Activated gamma-delta T cell treated with anti-CD3 and anti-CD28 coated beads, Interleukin-2, amount 50 U/mL, for 16 hours (primary cell): ENCODE measurements around the gene COA1.
"Not testable (repeated sequence)": the region's sequence is repeated elsewhere in the genome, so short reads cannot be mapped to it uniquely, and the experiment has no call there.

Source experiments
- DNase-seq: peaks from one replicate; pipeline ENCODE4 v3.0.0-alpha.2; 2020; ENCODE audit warnings: low read depth

The COA1 gene, protein sequence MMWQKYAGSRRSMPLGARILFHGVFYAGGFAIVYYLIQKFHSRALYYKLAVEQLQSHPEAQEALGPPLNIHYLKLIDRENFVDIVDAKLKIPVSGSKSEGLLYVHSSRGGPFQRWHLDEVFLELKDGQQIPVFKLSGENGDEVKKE

DNA sequence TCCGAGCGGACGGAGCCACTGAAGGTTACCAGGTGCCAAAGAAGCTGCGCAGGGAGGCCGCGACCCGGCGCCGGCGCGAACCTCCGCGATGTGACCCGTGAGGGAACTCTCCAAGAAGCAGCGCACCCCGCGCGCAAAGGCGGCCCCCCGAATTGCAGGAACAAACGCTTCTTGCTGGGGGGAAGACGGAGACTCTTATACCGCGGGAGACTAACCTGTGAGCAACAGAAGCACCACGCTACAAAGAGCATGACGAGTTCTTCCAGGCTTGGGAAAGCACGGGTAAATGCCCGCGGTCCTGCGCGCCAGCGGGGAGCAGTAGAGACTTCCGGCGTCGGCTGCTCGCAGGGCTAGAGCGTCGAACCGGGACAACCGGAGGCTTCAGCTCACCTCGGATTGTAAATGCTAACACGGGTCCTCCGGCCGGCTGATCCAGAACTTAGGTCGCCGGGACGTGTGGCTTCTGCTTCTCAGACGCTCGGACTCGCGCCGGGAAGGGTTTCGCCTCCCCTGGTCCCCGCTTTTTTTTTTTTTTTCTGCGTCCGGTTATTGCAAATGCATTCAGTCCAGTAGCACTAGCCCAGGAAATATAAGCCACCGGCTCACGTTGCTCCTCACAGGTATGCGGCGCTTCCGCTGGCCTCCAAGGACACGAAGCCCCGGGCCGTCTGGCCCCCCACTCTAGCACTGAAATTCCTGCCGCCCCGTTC lies at the start of gene COA1:
Gene COA1 (minus strand): TSS at position 310 of the 710 bp plus-strand sequence. CDS start 80,909 bp downstream, outside the sequence.
- peak; percentile 72 for DNase-seq

DNA sequence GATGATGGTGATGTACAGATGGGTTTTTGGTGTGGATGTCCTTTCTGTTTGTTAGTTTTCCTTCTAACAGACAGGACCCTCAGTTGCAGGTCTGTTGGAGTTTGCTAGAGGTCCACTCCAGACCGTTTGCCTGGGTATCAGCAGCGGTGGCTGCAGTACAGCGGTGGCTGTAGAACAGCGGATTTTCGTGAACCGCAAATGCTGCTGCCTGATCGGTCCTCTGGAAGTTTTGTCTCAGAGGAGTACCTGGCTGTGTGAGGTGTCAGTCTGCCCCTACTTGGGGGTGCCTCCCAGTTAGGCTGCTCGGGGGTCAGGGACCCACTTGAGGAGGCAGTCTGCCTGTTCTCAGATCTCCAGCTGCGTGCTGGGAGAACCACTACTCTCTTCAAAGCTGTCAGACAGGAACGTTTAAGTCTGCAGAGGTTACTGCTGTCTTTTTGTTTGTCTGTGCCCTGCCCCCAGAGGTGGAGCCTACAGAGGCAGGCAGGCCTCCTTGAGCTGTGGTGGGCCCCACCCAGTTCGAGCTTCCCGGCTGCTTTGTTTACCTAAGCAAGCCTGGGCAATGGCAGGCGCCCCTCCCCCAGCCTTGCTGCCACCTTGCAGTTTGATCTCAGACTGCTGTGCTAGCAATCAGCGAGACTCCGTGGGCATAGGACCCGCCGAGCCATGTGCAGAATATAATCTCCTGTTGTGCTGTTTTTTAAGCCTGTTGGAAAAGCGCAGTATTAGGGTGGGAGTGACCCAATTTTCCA lies 49.1 kb upstream of the COA1 start:
- DNase-seq, result not testable (repeated sequence)

DNA sequence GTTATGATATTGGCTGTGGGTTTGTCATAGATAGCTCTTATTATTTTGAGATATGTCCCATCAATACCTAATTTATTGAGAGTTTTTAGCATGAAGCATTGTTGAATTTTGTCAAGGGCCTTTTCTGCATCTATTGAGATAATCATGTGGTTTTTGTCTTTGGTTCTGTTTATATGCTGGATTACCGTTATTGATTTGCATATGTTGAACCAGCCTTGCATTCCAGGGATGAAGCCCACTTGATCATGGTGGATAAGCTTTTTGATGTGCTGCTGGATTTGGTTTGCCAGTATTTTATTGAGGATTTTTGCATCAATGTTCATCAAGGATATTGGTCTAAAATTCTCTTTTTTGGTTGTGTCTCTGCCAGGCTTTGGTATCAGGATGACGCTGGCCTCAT lies 45.9 kb upstream of the COA1 start:
- DNase-seq, result not testable (repeated sequence)

DNA sequence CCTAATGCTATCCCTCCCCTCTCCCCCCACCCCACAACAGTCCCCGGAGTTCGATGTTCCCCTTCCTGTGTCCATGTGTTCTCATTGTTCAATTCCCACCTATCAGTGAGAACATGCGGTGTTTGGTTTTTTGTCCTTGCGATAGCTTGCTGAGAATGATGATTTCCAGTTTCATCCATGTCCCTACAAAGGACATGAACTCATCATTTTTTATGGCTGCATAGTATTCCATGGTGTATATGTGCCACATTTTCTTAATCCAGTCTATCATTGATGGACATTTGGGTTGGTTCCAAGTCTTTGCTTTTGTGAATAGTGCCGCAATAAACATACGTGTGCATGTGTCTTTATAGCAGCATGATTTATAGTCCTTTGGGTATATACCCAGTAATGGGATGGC lies 43.9 kb upstream of the COA1 start:
- not testable (repeated sequence) for DNase-seq

DNA sequence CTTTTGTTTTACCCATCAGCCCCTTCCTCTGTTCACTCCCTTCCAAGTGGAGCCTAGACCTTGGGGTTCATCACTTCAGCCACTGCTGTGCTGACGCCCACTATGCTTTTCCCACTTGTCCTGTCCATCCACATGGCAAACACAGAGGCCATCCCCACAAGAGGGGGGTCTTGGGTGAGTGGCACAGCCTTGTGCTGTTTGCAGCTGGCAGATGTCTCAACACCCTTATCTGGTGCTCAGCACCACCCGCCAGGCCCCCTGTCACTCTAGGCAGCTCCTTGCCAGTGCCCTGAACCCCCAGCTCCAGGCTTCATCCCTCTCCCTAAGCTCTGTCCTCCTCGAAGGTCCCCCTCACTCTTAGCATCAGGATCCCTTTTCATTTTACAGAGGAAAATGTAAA lies 42.2 kb upstream of the COA1 start:
- no peak for DNase-seq

GRCh38 chr7:43771128-43771527 lies 41.8 kb upstream of the COA1 start:
- DNase-seq, result no peak

GRCh38 chr7:43769791-43770465 lies 40.6 kb upstream of the COA1 start:
- no peak for DNase-seq

DNA sequence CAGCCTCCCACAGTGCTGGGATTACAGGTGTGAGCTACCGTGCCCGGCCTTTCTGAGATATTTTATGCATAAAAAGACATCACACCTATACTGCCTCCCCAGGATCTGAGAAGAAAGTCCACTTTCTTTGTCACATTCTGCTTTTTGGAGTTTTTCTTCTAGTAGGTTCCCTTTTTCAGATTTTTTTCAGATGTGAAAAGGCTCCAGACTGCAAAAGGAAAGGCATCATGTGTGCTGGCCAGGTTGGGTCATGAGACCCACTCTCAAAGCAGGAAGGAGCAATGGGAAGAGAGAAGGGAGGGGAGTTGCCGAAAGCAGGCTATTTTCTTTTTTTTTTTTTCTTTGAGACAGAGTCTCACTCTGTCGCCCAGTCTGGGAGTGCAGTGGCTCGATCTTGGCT lies 40.0 kb upstream of the COA1 start:
- no peak for DNase-seq

GRCh38 chr7:43768887-43769272 lies 39.6 kb upstream of the COA1 start:
- DNase-seq, result no peak

GRCh38 chr7:43768201-43768886 lies 39.0 kb upstream of the COA1 start:
- no peak for DNase-seq

DNA sequence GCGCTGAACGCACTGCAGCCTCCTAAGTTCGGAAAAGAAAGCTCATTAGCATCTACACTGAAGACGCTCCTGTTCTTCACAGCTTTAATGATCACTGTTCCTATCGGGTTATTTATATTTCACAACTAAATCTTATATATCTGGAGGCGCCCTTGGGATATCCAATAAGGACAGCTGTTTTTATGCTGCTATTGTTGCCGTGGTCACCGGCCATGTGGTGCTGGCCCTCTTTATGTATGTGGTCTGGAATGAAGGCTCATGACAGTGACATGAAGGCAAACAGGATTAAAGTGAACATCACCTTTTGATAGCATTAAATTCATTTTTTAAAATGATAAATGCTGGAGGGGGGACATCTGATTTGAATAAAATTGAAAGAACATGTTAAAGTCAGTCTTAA lies 38.0 kb upstream of the COA1 start:
- no peak for DNase-seq

DNA sequence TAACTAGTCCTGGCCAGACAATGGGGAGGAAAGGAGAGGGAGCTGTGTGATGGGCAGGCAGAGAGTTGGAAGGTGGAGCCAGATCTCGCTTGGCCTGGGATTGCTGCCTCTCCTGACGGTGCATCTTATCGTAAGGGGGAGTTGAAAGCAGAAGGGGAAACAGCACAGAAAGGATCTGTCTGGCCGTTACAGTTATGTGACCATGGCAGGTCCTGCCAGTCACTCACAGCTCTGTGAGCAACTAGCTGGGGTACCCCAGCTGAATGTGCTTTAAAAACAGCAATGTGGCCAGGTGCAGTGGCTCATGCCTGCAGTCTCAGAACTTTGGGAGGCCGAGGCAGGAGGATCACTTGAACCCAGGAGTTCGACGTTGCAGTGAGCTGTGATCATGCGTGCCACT lies 37.2 kb upstream of the COA1 start:
- DNase-seq, result no peak

GRCh38 chr7:43764807-43765491 lies 35.6 kb upstream of the COA1 start:
- DNase-seq, result no peak

GRCh38 chr7:43764039-43764761 lies 34.9 kb upstream of the COA1 start:
- DNase-seq, result no peak

DNA sequence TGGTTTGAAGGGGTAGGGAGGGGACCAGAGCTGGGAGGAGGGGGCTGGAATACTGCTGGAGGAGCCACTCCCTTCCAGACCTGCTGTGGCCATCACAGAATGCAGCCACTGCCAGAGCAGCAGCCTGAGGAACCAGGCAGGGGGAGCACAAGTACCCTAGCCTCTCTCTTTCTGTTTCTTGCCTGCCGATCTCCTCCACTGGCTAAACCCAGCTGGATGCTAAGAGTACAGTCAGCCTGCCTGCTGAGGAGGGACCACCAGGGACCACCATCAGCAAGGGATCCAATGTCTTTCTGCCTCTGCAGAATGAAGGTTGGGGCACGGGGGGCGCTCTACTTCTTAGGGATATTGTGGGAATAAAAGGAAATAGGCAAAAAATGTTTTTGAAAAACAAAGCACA lies 33.9 kb upstream of the COA1 start:
- DNase-seq, result no peak

DNA sequence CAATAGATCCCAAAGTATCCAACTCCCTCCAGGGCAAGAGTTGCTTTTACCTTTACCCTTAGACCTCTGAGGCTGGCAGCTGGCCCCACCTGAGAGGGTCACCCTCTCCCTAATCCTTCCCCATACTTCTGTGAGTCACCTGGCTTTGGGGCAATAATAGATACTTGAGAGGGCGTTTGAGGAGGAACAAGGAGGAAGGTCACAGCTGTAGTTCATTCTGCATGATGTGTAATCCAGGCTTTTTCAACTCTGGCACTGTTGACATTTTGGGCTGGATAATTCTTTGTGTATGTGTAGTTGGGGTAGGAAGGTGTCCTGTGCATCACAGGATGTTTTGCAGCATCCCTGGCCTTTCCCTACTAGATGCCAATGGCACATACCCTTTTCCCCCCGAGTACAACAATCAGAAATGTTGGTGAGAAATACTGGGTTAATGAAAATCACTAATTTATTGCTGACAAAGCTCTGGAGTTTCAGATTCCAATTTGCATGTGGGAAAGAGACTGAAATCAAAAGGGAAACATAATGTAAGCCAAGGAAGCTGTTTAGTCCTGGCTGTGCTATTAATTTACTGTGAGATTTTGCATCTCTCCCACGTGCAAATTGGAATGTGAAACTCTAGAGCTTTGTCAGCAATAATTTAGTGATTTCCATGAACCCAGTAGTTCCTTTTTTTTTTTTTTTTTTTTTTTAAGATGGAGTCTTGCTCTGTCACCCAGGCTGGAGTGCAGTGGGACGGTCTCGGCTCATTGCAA lies 32.8 kb upstream of the COA1 start:
- DNase-seq, result no peak

GRCh38 chr7:43761382-43761781 lies 32.1 kb upstream of the COA1 start:
- no peak for DNase-seq

DNA sequence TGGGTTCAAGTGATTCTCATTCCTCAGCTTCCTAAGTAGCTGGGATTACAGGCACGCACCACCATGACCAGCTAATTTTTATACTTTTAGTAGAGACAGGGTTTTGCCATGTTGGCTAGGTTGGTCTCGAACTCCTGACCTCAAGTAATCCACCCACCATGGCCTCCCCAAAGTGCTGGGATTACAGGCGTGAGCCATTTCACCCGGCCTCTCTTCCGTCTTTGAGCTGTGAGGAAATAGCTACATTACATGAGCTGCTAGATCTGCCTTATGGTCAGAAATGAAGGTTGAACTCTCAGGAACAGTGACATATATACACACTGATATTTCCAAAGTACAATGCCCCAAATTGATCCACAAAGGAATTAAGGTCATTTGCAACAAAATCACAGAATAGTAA lies 31.5 kb upstream of the COA1 start:
- no peak for DNase-seq

DNA sequence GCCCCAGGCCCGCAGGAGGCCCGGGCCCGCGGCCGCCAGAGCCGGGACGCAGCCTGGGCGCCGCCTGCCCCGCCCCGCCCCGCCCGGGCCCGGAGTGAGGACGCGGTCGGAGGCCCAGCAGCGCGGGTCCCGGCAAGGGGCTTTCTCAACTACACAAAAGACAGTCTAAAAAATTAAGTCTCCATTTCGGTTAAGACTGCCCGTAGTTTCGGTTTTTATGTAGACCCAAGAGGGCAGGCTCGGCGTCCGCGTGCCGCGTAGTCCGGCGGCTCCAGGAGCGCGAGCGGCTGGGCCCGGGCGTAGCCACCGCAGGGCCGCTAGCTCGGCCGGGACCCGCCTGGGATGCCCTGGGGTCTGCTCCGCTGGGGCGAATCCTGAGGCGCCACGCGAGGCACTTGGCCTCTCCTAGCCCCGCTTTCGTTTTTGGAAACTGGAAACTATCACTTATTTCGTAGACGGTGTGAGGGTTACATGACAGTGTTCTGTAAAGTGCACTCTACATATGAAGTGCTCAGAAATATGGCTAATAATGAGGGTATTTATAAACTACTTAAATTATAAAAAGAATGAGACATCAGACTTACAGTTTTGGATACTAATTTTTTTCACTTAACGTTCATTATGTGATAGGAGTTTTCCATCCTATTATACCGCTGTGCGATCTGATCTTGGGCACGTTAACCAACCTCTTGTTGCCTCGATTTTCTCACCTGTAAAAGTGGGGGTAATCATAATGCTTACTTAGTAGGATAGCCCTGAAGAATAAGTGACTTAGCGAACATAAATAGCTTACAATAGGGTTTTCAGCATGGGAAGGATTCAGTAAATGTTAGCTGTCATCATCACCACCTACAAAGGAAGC lies 29.7 kb upstream of the COA1 start:
- DNase-seq, result peak; percentile 9
